ENCODE measurements around the gene CAMTA1. TPM values are rescaled to one million over a fixed set of nuclear protein-coding genes. Genes with fewer than 3 reads are reported as not detected.

CAMTA1 gene
- total RNA-seq, 2 donors from 2014 or later: 100 to 102 TPM

GRCh38 chr1:7013833-7014639 is 228.8 kb downstream of the CAMTA1 start:
- WGBS: 72% methylated on average over 18 of the region's 18 CpGs
- Histone ChIP-seq H3K36me3 (no peaks in the 10 kb centered on the region), H3K27ac (no peak overlapping the region), H3K9me3 (no peaks in the 10 kb centered on the region), H3K4me3 (no peak overlapping the region), H3K27me3 (replicated peaks; ENCODE audit: insufficient read depth) (no peaks in the 10 kb centered on the region), H3K4me1 (replicated peaks) (no peaks in the 10 kb centered on the region)
- intact Hi-C loops (cut with DNase I): no loop called here
- no peak for DNase-seq (ENCODE audit: low spot score)
- TF ChIP-seq, protein P1, sequence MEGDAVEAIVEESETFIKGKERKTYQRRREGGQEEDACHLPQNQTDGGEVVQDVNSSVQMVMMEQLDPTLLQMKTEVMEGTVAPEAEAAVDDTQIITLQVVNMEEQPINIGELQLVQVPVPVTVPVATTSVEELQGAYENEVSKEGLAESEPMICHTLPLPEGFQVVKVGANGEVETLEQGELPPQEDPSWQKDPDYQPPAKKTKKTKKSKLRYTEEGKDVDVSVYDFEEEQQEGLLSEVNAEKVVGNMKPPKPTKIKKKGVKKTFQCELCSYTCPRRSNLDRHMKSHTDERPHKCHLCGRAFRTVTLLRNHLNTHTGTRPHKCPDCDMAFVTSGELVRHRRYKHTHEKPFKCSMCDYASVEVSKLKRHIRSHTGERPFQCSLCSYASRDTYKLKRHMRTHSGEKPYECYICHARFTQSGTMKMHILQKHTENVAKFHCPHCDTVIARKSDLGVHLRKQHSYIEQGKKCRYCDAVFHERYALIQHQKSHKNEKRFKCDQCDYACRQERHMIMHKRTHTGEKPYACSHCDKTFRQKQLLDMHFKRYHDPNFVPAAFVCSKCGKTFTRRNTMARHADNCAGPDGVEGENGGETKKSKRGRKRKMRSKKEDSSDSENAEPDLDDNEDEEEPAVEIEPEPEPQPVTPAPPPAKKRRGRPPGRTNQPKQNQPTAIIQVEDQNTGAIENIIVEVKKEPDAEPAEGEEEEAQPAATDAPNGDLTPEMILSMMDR (IDR thresholded peaks at IDR 0.05): no peak

DNA sequence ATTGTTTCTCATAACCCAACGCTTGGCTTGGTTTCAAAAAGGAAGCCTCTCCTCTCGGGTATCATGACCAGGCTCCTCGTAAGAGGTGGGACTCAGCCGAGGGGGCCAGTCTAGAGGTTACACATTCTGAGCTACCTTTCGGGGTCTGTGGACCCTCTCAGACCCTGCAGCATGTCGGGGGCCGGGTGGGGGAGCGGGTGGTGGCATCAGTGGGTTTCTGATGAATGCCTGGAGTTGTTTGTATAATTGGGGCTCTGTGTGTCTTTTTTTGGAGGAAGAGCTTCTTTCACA is 229.3 kb downstream of the CAMTA1 start:
- no peaks in the 10 kb centered on the region for H3K36me3 ChIP-seq
- no peak overlapping the region for H3K4me3 ChIP-seq
- no peak for DNase-seq (ENCODE audit: low spot score)
- H3K27me3 ChIP-seq (replicated peaks; ENCODE audit: insufficient read depth): no peaks in the 10 kb centered on the region
- H3K27ac ChIP-seq: no peak overlapping the region
- 77% methylated on average over 8 of the region's 8 CpGs for WGBS
- H3K9me3 ChIP-seq: no peaks in the 10 kb centered on the region
- no peaks in the 10 kb centered on the region for H3K4me1 ChIP-seq (replicated peaks)
- intact Hi-C loops (cut with DNase I): no loop called here
- TF ChIP-seq, protein P1 (IDR thresholded peaks at IDR 0.05): no peak
- TF ChIP-seq POLR2A (IDR thresholded peaks at IDR 0.05): no peak
- no peak for TF ChIP-seq POLR2AphosphoS5 (IDR thresholded peaks at IDR 0.05)

DNA sequence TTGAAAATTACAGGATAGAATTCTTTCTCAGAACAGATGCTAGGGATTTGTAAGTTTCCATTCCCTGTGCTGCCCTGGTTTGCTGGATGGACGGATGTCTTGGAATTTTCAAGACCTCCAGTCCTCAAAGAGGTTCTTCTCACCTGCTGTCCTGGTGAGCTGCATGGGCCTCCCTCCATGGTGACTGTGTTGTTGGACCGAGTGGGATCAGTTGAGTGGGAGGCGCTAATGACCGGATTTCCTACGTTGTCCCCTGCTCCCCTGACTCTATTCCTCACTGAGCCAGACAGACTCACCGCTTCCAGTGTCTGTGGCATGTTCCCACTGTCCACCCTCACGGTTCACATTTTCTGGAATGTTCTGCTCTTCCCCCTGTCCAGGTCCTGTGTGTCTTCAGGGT is 229.8 kb downstream of the CAMTA1 start:
- DNase-seq (ENCODE audit: low spot score): no peak
- no peak overlapping the region for H3K4me3 ChIP-seq
- WGBS: 94% methylated on average over 7 of the region's 7 CpGs

GRCh38 chr1:7018351-7018750 is 233.1 kb downstream of the CAMTA1 start:
- Histone ChIP-seq H3K4me1 (replicated peaks) (no peaks in the 10 kb centered on the region), H3K9me3 (no peaks in the 10 kb centered on the region), H3K27me3 (replicated peaks; ENCODE audit: insufficient read depth) (no peaks in the 10 kb centered on the region), H3K4me3 (no peak overlapping the region), H3K36me3 (no peaks in the 10 kb centered on the region), H3K27ac (no peak overlapping the region)
- intact Hi-C loops (cut with DNase I): no loop called here
- TF ChIP-seq, protein P1 (IDR thresholded peaks at IDR 0.05): no peak
- TF ChIP-seq POLR2A (IDR thresholded peaks at IDR 0.05): no peak
- TF ChIP-seq POLR2AphosphoS5 (IDR thresholded peaks at IDR 0.05): no peak
- 73% methylated on average over 7 of the region's 7 CpGs for WGBS
- no peak for DNase-seq (ENCODE audit: low spot score)

More for the DNA sequence above, 229.8 kb downstream of the CAMTA1 start:
- TF ChIP-seq POLR2AphosphoS5 (IDR thresholded peaks at IDR 0.05) (no peak), POLR2A (IDR thresholded peaks at IDR 0.05) (no peak)
- TF ChIP-seq, protein P1 (IDR thresholded peaks at IDR 0.05): no peak
- Histone ChIP-seq H3K27me3 (replicated peaks; ENCODE audit: insufficient read depth) (no peaks in the 10 kb centered on the region), H3K36me3 (no peaks in the 10 kb centered on the region), H3K27ac (no peak overlapping the region), H3K4me1 (replicated peaks) (no peaks in the 10 kb centered on the region), H3K9me3 (no peaks in the 10 kb centered on the region)
- intact Hi-C loops (cut with DNase I): no loop called here

DNA sequence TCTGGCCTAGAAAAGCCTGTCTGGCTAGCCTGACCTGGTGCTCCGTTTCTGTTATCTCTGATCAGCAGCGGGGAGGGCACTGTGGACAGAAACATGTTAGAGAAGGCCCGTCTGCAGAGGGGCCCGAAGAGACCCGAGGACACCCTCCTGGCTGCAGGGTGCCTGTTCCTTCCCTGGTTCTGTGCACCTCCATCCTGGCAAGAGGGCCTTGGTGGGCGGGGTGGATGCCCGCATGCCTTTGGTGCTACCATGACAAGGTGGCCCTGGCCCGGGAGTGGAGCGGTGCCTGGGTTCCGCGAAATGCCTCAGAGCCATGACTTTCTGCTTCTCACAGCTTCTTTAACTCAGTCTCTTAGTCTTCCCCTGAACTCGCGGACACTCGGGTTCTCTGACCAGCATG is 233.6 kb downstream of the CAMTA1 start:
- TF ChIP-seq, protein P1 (IDR thresholded peaks at IDR 0.05): no peak
- TF ChIP-seq POLR2AphosphoS5 (IDR thresholded peaks at IDR 0.05) (no peak), POLR2A (IDR thresholded peaks at IDR 0.05) (no peak)
- intact Hi-C loops (cut with DNase I): no loop called here
- Histone ChIP-seq H3K9me3 (no peaks in the 10 kb centered on the region), H3K4me3 (no peak overlapping the region), H3K27me3 (replicated peaks; ENCODE audit: insufficient read depth) (no peaks in the 10 kb centered on the region), H3K4me1 (replicated peaks) (no peaks in the 10 kb centered on the region), H3K36me3 (no peaks in the 10 kb centered on the region), H3K27ac (no peak overlapping the region)
- 71% methylated on average over 14 of the region's 14 CpGs for WGBS
- DNase-seq (ENCODE audit: low spot score): no peak

All from prostate gland (tissue), 2 donors.